HepG2 (cell line): ENCODE data around the gene CCER1. TPM values are rescaled to one million over a fixed set of nuclear protein-coding genes. Genes with fewer than 3 reads are reported as not detected.

Source experiments
- ATAC-seq: fragments of 200-7000 bp; cut with Tn5 transposase; 3 replicates; pipeline ENCODE4 v1.9.1; 2020; ENCODE audit warnings: mild to moderate bottlenecking, moderate library complexity
- BruUV-seq: library from RNA; stranded (reverse); fragments of 400-500 nt; replicated peaks from 2 replicates; lab custom pipeline; 2021; lab: Mats Ljungman, UMichigan
- CTCF ChIA-PET: fragments of 300-600 bp; formaldehyde crosslinking; extraction: SDS; loops from one replicate; lab custom pipeline; 2021; ENCODE audit warnings: low total read pairs, inconsistent platforms, low intra/inter-chr PET ratio; lab: Yijun Ruan, JAX
- POLR2A ChIA-PET: fragments of 350-600 bp; sonication (Branson Sonifier 250); formaldehyde crosslinking; loops from one replicate; lab custom pipeline; 2020; ENCODE audit warnings: antibody characterized with exemption, inconsistent platforms; lab: Yijun Ruan, JAX
- DNase-seq: peaks from one replicate; pipeline ENCODE4 v3.0.0-alpha.2; 2015; ENCODE audit warnings: low spot score
- FAIRE-seq: peaks from 3 replicates; lab custom pipeline; 2011; peaks lifted over from hg19 to GRCh38; lab: Jason Lieb, UNC
- H2AFZ ChIP-seq: one replicate; pipeline ENCODE4 v1.6.1; 2011; ENCODE audit warnings: low read length, inconsistent platforms
- H3K27ac ChIP-seq: fragments of 300-600 bp; 3 replicates; pipeline ENCODE4 v1.8.0; 2011; ENCODE audit warnings: mixed run types, mild to moderate bottlenecking, mixed read lengths, low read length, inconsistent platforms; ENCODE audit not compliant: insufficient read depth; ENCODE audit errors: extremely low read length
- H3K27me3 ChIP-seq, 2 experiments: fragments of 200-600 bp in 1 of 2; 2 replicates in 1 of 2; 3 replicates in 1 of 2; pipeline versions ENCODE4 v1.6.0 to v1.8.0; 2011; ENCODE audit warnings: low read length in 2 of 2, mild to moderate bottlenecking in 2 of 2, moderate library complexity in 2 of 2, inconsistent platforms in 1 of 2; ENCODE audit not compliant: insufficient read depth in 2 of 2, control insufficient read depth in 1 of 2
- H3K36me3 ChIP-seq, 2 experiments: fragments of 200-600 bp in 1 of 2; replicated peaks in 1 of 2; 2 replicates in 1 of 2; 3 replicates in 1 of 2; pipeline versions ENCODE4 v1.5.1 to v1.8.0; 2011; ENCODE audit warnings: low read length in 2 of 2, inconsistent platforms in 1 of 2; ENCODE audit not compliant: insufficient read depth in 2 of 2, control insufficient read depth in 1 of 2
- H3K4me1 ChIP-seq: 2 replicates; pipeline ENCODE4 v1.5.1; 2012; ENCODE audit warnings: low read length, inconsistent platforms; ENCODE audit not compliant: insufficient read depth
- H3K4me2 ChIP-seq: 2 replicates; pipeline ENCODE4 v1.6.0; 2011; ENCODE audit warnings: low read depth, low read length, inconsistent platforms
- H3K4me3 ChIP-seq, 3 experiments: fragments of 200-600 bp in 1 of 3; sonication (generic), shearing (Covaris generic) in 1 of 3; replicated peaks in 1 of 3; 2 replicates each; pipeline ENCODE4 v1.5.1; 2011 to 2016; ENCODE audit warnings: low read length in 3 of 3, inconsistent platforms in 2 of 3, low read depth in 2 of 3, mild to moderate bottlenecking in 2 of 3, control low read depth in 1 of 3, mixed read lengths in 1 of 3; ENCODE audit not compliant: insufficient read depth in 1 of 3
- H3K79me2 ChIP-seq: one replicate; pipeline ENCODE4 v1.6.1; 2011; ENCODE audit warnings: low read length, inconsistent platforms; ENCODE audit not compliant: insufficient read depth
- H3K9ac ChIP-seq: 2 replicates; pipeline ENCODE4 v1.6.0; 2011; ENCODE audit warnings: mild to moderate bottlenecking, low read depth, low read length, inconsistent platforms; ENCODE audit not compliant: insufficient read depth
- H3K9me3 ChIP-seq: 2 replicates; pipeline ENCODE4 v1.5.1; 2012; ENCODE audit warnings: mild to moderate bottlenecking, low read length
- H4K20me1 ChIP-seq: 2 replicates; pipeline ENCODE4 v1.6.0; 2011; ENCODE audit warnings: inconsistent platforms, mild to moderate bottlenecking, low read length, moderate library complexity; ENCODE audit not compliant: insufficient read depth
- ADNP ChIP-seq: sonication (generic); formaldehyde crosslinking; IDR thresholded peaks from 2 replicates; pipeline ENCODE4 v1.4.0; 2020; ENCODE audit warnings: missing genetic modification reagents
- BORCS8-MEF2B ChIP-seq: sonication (generic); formaldehyde crosslinking; IDR thresholded peaks from 2 replicates; pipeline ENCODE4 v1.8.0; 2022; ENCODE audit warnings: mild to moderate bottlenecking, missing genetic modification reagents
- ELK4 ChIP-seq: sonication (generic); formaldehyde crosslinking; IDR thresholded peaks from 2 replicates; pipeline ENCODE4 v1.9.0; 2021; ENCODE audit warnings: missing genetic modification reagents, borderline replicate concordance
- MED8 ChIP-seq: sonication (generic); formaldehyde crosslinking; IDR thresholded peaks from 2 replicates; pipeline ENCODE4 v1.8.1; 2023; ENCODE audit warnings: mild to moderate bottlenecking, missing genetic modification reagents; ENCODE audit not compliant: insufficient replicate concordance
- PAF1 ChIP-seq: IDR thresholded peaks from 2 replicates; pipeline ENCODE4 v1.6.1; 2016; ENCODE audit warnings: missing genetic modification reagents, missing compliant biosample characterization
- REPIN1 ChIP-seq: sonication (generic); formaldehyde crosslinking; IDR thresholded peaks from 2 replicates; pipeline ENCODE4 v1.8.0; 2022; ENCODE audit warnings: missing genetic modification reagents, low read depth, mild to moderate bottlenecking, borderline replicate concordance
- SP140L ChIP-seq: sonication (generic); formaldehyde crosslinking; IDR thresholded peaks from 2 replicates; pipeline ENCODE4 v1.4.0; 2020; ENCODE audit warnings: missing genetic modification reagents, borderline replicate concordance
- ZNF160 ChIP-seq: sonication (generic); formaldehyde crosslinking; IDR thresholded peaks from 2 replicates; pipeline ENCODE4 v1.8.0; 2022; ENCODE audit warnings: mild to moderate bottlenecking, inconsistent platforms, missing genetic modification reagents
- ZNF567 ChIP-seq: sonication (generic); formaldehyde crosslinking; IDR thresholded peaks from 2 replicates; pipeline ENCODE4 v1.8.1; 2023; ENCODE audit warnings: mild to moderate bottlenecking, missing genetic modification reagents, borderline replicate concordance
- WGBS: methylation state at CpG from one replicate; pipeline ENCODE4 v1.1.6; 2017; ENCODE audit warnings: low lambda C conversion rate; 5-methylcytosine and 5-hydroxymethylcytosine counted together
- in situ Hi-C: cut with HindIII; loops from 2 replicates; pipeline ENCODE4 v1.10.0; 2017; ENCODE audit warnings: low pct_unique_long_range_greater_than_20kb; ENCODE audit not compliant: extremely low pct_ligation_motif_present
- intact Hi-C: fragments of 100-400 bp; cut with micrococcal nuclease; formaldehyde crosslinking; loops from one replicate; pipeline ENCODE4 v1.10.0; 2022; ENCODE audit not compliant: unreplicated experiment
- polyA plus RNA-seq, 8 experiments: library from polyadenylated mRNA; depleted of rRNA in 3 of 8; stranded (reverse) in 7 of 8; unstranded in 1 of 8; fragments of >200 nt; fragmentation: Illumina TruSeq in 4 of 8; extraction: Trizol in 4 of 8; gene quantifications; 2 replicates each; pipeline versions ENCODE4 v1.2.1 to v1.2.3, GENCODE V29; 2011 to 2016; ENCODE audit warnings: low read depth in 4 of 8, missing spikeins in 1 of 8, mixed read lengths in 1 of 8; ENCODE audit not compliant: insufficient read depth in 1 of 8
- total RNA-seq, 5 experiments: library from RNA; depleted of rRNA; stranded (reverse); fragments of >200 nt; fragmentation: Illumina TruSeq; extraction: Trizol; gene quantifications; 2 replicates each; pipeline ENCODE4 v1.2.3, GENCODE V29; 2016; ENCODE audit warnings: low read depth in 1 of 5
- TF ChIP-seq, protein P1 (sequence below): sonication (generic); formaldehyde crosslinking; IDR thresholded peaks from 2 replicates; pipeline ENCODE4 v1.8.0; 2022; ENCODE audit warnings: missing genetic modification reagents, mild to moderate bottlenecking, borderline replicate concordance
- TF ChIP-seq, protein P2 (sequence below): sonication (generic); formaldehyde crosslinking; IDR thresholded peaks from 2 replicates; pipeline ENCODE4 v1.8.1; 2023; ENCODE audit warnings: missing genetic modification reagents, mild to moderate bottlenecking, borderline replicate concordance
- TF ChIP-seq, protein P3 (sequence below): sonication (generic); formaldehyde crosslinking; IDR thresholded peaks from 2 replicates; pipeline ENCODE4 v1.4.0; 2020; ENCODE audit warnings: missing genetic modification reagents, borderline replicate concordance
- TF ChIP-seq, protein P4 (sequence below): sonication (generic); formaldehyde crosslinking; IDR thresholded peaks from 2 replicates; pipeline ENCODE4 v1.4.0; 2020; ENCODE audit warnings: missing genetic modification reagents

Gene CCER1
- total and polyA plus RNA-seq, 2 of the 13 experiments (the other 11 are each of a cell fraction or from before 2014, with no cell fraction given), result not detected

GRCh38 chr12:90922145-90922627, 32.8 kb downstream of the CCER1 start:
- no TSS peak for BruUV-seq
- Histone ChIP-seq H3K9ac (no peak overlapping the region), H4K20me1 (no peaks in the 10 kb centered on the region), H3K36me3 (no peaks in the 10 kb centered on the region), H3K4me1 (peaks cover 6% of the 10 kb centered on the region; the same call in 1 of the 2 replicates), H3K79me2 (no peaks in the 10 kb centered on the region), H3K27me3 (no peaks in the 10 kb centered on the region; a peak in 1 of 5 replicates), H3K27ac (no peak overlapping the region), H3K4me3 (no peak overlapping the region), H3K4me2 (no peak overlapping the region), H3K9me3 (no peaks in the 10 kb centered on the region), H2AFZ (no peak overlapping the region)
- TF ChIP-seq, protein P1, sequence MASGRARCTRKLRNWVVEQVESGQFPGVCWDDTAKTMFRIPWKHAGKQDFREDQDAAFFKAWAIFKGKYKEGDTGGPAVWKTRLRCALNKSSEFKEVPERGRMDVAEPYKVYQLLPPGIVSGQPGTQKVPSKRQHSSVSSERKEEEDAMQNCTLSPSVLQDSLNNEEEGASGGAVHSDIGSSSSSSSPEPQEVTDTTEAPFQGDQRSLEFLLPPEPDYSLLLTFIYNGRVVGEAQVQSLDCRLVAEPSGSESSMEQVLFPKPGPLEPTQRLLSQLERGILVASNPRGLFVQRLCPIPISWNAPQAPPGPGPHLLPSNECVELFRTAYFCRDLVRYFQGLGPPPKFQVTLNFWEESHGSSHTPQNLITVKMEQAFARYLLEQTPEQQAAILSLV (CRISPR knock-in tag), result no peak
- no peak for TF ChIP-seq PAF1 (CRISPR knock-in tag)
- TF ChIP-seq, protein P2, sequence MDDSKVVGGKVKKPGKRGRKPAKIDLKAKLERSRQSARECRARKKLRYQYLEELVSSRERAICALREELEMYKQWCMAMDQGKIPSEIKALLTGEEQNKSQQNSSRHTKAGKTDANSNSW (CRISPR knock-in tag), result no peak
- in situ Hi-C loops (no loop called here), intact Hi-C loops (no loop called here)
- ATAC-seq, result no peak
- POLR2A ChIA-PET, result no interaction called here
- no peak for FAIRE-seq
- no peak for DNase-seq
- CTCF ChIA-PET, result no interaction called here

DNA sequence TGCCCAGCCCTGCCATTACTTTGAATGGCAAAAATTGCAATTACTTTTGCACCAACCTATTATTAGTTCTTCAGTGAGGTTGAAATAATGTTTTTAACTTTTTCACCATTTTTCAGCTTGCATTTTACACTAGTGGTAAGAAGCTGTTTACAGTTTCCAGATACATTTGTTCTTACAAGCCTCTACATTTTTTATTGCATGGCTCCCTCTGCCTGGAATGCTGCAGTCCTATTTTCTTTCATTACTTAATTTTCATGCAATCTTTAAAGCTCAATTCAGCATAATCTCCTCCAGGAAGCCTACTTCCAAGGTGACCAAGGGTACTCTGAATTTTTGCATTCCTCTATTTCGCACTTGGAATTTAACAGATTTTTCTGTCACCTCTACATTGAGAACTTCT, 33.4 kb downstream of the CCER1 start:
- no peaks in the 10 kb centered on the region; a peak in 1 of 5 replicates for H3K27me3 ChIP-seq
- no peaks in the 10 kb centered on the region for H3K9me3 ChIP-seq
- H3K4me3 ChIP-seq, result no peak overlapping the region
- BruUV-seq, result no TSS peak
- no peak for DNase-seq
- H3K4me2 ChIP-seq, result no peak overlapping the region
- 5% methylated on average over 1 of the region's 1 CpG for WGBS
- in situ Hi-C loops (no loop called here), intact Hi-C loops (no loop called here)
- ChIA-PET POLR2A (no interaction called here), CTCF (no interaction called here)
- no peak for FAIRE-seq
- H3K79me2 ChIP-seq, result no peaks in the 10 kb centered on the region
- ATAC-seq, result no peak
- no peak overlapping the region for H3K27ac ChIP-seq
- H2AFZ ChIP-seq, result no peak overlapping the region
- H4K20me1 ChIP-seq, result no peaks in the 10 kb centered on the region
- H3K9ac ChIP-seq, result no peak overlapping the region
- peaks cover 6% of the 10 kb centered on the region; the same call in 1 of the 2 replicates for H3K4me1 ChIP-seq
- H3K36me3 ChIP-seq, result no peaks in the 10 kb centered on the region
- TF ChIP-seq ZNF567 (no peak), ADNP (no peak), BORCS8-MEF2B (no peak), MED8 (CRISPR knock-in tag) (no peak), ZNF160 (no peak), SP140L (no peak), ELK4 (CRISPR knock-in tag) (no peak), REPIN1 (no peak)
- TF ChIP-seq, protein P3, sequence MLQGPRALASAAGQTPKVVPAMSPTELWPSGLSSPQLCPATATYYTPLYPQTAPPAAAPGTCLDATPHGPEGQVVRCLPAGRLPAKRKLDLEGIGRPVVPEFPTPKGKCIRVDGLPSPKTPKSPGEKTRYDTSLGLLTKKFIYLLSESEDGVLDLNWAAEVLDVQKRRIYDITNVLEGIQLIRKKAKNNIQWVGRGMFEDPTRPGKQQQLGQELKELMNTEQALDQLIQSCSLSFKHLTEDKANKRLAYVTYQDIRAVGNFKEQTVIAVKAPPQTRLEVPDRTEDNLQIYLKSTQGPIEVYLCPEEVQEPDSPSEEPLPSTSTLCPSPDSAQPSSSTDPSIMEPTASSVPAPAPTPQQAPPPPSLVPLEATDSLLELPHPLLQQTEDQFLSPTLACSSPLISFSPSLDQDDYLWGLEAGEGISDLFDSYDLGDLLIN (CRISPR knock-in tag), result no peak
- TF ChIP-seq, protein P4, sequence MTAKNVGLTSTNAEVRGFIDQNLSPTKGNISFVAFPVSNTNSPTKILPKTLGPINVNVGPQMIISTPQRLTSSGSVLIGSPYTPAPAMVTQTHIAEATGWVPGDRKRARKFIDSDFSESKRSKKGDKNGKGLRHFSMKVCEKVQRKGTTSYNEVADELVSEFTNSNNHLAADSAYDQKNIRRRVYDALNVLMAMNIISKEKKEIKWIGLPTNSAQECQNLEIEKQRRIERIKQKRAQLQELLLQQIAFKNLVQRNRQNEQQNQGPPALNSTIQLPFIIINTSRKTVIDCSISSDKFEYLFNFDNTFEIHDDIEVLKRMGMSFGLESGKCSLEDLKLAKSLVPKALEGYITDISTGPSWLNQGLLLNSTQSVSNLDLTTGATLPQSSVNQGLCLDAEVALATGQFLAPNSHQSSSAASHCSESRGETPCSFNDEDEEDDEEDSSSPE, result no peak
